HT-29 (cell line): ENCODE results near the gene KIAA0232. TPM values are rescaled to one million over a fixed set of nuclear protein-coding genes. Genes with fewer than 3 reads are reported as not detected.

Experiments
- DNase-seq: peaks from one replicate; pipeline ENCODE4 v3.0.0-alpha.2; 2015; ENCODE audit warnings: low spot score
- total RNA-seq: library from RNA; depleted of rRNA; stranded (reverse); fragments of >200 nt; shearing (Covaris generic); gene quantifications from 2 replicates; pipeline ENCODE4 v1.2.3, GENCODE V29; 2014

KIAA0232 gene
- total RNA-seq, 1 experiment from 2014 or later, result 6.0 TPM

DNA sequence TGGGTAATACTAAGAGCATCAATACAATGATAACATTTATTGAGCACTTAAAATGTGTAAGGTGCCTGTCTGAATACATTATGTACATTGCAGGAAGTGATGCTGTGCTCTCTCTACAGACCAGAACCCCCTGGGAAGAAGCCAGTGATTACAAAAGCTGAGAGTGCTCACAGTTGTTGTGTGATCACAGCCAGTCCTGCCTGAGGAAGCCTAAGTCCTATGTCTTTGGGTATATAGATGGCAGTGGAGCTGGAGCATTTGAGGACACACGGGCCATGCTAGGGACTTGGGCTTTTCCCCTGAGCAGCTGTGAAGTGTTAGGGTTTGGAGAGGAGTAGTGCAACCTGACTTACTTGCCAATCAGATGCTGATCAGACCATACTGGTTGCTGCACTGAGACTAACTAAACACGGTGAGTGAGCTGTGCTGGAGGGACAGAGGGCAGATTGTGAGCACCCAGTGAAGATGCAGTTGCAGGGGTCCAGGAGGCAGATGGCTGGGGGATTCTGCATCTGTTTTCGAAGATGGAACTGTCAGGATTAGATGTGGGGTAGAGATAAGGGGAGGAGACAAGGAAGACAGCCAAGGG lies 66.3 kb downstream of the KIAA0232 start:
- DNase-seq, result no peak

DNA sequence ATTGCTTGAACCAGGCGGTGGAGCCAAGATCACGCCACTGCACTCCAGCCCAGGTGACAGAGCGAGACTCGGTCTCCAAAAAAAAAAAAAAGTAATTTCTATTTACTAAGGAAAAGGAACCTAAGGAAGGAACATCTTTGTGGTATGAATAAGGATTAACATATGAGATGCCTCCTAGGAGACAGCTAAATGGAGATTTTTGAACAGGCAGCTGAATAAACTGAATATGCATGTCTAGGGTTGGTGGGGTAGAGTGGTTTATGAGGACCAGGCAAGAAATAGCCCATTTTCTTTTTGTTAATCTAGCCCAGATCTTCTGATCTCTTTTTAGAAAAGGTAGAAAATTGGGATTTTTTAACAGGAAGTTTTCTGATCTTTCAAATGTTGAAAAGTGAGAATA lies 67.2 kb downstream of the KIAA0232 start:
- DNase-seq, result no peak

DNA sequence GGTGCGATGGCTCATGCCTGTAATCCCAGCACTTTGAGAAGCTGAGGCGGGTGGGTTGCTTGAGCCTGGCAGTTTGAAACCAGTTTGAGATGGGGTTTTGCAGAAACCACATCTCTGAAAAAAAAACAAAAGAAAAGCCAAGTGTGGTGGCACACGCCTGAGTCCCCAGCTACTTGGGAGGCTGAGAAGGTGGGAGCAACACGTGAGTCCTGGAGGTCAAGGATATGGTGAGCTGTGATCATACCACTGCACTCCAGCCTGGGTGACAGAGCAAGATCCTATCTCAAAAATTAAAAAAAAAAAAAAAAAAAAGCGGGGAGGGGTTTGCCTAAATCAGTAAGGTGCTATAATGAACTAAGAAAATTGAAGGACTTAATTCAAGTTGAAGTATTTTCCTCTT lies 68.9 kb downstream of the KIAA0232 start:
- no peak for DNase-seq

DNA sequence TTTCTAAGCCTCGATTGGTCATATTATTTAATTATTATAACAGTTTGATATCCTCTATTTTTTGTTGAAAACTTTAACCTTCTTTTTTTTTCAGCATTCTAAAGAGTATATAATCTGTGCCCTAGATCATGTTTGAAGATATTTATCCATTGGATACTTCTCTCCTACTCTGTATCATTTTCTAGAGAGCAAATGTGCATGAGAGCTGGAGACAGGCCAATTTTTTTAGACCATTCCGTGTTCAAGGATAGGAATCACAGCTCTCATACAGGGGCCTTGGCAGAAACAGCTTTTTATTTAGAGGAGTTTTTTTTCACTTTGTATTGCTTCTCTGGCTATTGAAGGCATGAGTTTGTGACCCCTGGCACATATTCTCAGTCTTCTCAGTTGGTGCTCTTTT lies 69.4 kb downstream of the KIAA0232 start:
- DNase-seq, result no peak

DNA sequence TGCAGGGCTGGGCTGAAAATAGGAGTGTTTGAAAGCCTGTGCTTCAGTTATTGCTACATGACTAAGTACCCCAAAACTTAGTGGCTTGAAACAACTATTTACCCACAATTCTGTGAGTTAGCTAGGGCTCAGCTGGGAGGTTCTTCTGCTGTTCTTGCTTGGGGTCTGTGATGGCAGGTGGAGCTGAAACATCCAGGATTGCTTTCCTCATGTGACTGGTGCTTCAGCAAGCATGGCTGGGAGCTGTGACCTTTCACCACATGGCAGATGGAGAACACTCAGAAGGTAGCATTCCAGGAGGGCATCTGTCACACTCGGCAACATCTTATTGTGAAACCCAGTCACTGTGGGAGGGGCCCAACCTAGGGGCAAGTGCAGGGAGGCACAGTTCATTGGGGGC lies 70.1 kb downstream of the KIAA0232 start:
- DNase-seq, result no peak

DNA sequence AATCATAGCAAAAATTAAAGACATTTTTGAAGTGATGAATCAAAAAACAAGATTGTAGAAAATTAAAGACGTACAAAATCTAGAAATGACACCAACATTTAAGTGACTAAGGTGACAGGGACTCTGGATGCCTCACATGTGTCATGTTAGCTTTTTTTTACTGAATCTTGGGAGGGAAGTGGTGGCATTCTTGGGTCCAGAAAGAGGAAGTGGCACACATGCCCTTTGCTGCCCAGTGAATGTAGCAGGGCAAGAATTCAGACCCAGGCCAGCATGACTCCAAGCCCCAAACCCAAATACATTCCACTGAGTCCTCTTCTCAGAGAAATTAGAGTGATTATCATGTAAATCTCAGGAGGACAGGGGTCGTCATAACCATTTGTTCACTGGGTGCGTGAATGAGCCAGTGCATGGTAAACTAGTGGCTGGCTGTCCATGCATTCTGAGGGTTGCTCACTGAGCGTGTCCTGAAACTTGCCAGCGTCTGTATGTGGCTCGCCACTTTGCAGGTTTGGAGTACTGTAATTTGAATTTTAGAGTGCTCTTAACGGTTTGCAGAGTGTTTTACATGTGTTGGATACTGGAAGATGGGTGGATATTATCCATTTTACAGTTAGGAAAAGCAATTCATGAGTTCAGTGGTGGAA lies 71.7 kb downstream of the KIAA0232 start:
- no peak for DNase-seq

DNA sequence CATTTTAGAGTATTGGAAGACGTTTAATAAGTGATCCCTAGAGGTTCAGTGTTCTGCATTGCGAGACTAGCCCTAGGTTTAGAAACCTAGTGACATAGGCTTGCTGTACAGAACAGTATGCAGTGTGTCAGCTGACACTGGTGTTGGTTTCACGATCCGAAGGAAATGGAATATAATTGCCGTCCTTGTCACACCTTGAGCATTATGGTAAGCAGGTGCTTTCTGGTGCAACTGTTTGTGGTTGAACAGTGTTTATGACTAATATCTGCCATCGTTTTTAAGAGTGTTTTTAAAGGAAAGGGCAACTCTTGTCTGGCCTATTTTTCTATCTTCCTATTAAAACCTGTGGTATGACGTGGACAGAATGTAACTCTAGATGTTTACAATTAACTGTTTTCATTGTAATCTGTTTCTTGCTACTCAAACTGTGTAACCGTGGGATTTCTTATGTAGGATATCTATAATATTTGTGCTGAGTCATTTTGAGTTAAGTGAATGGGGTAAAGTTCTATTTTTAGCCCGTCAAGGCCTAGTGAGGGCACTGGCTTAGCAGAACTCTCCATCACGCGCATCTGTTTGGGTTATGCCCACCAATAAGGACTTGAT lies 73.3 kb downstream of the KIAA0232 start:
- DNase-seq, result peak; percentile 15

DNA sequence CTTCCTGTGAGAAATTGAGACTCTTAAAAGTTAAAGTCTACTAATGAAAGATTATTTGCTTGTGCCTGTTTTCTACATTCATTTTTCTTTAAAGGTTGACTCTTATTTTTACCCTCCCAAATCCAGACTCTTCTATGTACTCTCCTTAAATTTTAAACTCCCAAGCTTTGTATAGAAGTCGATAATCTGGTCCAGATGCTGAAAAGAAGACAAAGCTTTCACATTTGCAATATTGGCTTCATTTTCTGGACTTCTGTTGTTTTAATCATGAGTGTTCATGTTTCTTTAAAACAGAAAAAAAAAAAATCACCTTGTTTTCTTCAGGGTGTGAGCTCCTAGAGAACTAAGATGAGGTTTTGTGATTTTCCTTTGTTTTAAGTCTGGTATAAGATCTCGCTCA lies 73.9 kb downstream of the KIAA0232 start:
- no peak for DNase-seq

DNA sequence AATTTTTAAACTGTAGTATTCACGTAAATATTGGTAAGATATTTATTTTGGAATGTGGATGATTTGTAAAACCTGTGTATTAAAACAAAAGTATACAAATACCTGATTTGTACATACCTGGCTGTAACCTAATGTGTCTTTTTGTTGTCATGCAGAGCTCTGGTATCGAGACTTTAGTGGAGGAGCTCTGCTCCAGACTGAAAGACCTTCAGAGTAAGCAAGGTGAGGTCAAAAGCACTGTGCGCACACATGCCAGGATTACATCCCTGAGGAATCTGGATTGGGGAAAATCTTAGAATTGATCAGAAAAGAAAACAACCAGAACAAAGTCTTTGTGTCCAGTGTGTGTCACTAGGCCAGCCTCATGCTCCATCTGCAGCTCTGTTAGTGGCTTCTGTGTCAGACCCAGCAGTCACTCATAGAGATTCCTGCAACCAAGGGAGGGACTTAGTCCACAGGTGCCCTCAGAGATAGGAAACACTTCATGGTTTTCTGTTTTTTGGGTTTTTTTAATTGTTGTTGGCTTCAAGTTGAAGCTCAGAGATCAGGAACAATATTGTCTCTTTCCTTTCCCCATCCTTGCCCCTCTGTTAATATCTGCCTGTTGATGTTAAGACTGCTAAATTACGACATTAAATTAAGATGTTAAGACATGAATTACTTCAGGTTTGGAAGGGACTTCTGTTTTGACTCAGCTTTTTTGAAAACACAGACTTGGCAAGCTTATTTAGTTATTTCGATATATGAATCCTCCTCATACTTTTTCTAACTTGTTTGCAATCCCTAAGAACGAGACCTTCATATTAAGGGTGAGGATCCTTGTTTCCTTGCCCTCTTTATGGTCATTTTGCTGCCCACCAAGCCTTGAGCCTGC lies 74.7 kb downstream of the KIAA0232 start:
- DNase-seq, result no peak

DNA sequence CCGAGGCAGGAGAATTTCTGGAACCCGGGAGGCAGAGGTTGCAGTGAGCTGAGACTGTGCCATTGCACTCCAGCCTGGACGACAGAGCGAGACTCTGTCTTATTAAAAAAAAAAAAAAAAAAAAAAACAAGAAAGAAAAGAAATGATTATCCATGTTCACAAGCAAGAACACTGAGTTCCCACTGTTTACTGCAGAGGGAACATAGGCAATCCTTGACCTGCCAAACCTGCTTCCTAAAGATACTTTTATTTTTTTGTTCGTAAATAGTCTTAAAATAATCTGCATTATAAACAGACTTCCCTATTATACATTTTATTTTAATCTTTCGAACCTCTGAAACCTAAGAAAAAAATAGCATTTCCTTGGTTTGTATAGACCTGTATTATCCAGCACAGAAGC lies 76.5 kb downstream of the KIAA0232 start:
- DNase-seq, result no peak

DNA sequence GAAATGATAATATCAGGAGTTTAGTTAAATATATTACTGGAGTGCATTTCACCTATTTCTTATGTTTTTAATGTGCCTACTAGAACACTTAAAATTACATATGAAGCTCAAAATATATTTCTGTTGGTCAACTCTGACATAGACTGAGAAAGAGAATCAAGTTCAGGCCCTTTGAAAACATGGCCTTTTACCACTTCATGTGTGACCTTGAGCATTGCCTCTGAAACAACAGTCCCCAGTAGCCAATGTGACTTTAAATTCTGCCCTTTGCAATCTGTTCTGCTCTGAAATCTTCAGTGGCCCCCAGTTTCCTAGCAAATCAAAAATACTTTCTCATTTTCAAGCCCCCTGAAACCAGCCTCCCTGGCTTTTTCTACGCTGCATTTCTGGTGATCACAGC lies 77.0 kb downstream of the KIAA0232 start:
- DNase-seq, result no peak

DNA sequence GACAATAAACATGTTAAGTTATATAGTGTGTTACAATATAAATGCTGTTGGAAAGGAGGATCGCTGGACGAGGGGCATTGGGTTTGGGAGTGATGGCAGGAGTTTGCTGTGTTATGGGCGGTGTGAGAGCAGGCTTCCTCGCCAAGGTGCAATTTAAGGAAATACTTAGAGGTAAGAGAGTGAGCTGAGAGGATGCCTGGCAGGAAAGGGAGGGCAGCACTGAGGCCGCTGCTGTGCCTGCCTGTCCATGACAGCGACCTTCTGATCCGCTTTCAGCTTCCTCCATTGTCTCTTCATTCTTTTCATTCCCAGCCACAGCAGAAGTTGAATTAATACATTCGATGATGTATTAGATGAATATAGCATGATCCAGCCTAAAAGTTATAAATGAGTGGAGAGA lies 85.9 kb downstream of the KIAA0232 start:
- DNase-seq, result no peak

DNA sequence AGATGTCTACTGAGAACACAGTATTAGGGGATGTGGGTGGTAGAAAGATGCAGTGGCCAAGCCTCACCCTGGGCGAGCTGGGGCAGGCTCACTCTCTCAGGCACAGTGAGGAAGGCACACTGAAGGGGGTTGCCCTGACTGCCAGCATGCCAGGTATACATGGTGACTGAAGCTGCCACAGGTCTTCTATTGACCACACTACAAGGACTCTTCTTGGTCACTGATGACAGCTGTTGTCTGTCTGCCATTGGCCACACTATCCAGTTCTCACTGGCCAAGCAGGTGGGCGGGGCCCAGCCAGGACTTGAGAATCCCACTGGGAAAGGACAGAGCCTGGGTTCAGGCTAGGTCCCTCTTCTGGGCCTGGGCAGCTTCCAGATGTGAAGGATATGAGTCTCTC lies 87.4 kb downstream of the KIAA0232 start:
- DNase-seq, result no peak

DNA sequence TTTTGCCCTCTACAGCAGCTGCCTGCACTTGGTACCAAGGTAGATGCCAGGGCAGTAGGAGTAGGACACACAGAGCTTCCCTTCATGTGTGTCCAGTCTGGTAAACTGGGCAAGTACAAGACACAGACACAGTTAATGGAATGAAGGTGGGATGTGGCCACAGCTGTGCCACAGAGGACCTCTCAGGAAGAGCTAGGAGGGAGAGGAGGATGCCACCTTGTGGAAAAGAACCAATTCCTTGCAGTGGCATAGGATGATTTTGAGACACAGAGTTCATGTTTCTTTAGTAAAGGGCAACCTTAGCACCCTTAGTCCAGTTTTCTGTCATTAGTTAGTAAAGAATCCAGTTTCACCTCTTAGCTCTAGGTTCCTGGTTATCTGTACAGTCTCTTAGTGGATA lies 90.8 kb downstream of the KIAA0232 start:
- peak; percentile 46 for DNase-seq

DNA sequence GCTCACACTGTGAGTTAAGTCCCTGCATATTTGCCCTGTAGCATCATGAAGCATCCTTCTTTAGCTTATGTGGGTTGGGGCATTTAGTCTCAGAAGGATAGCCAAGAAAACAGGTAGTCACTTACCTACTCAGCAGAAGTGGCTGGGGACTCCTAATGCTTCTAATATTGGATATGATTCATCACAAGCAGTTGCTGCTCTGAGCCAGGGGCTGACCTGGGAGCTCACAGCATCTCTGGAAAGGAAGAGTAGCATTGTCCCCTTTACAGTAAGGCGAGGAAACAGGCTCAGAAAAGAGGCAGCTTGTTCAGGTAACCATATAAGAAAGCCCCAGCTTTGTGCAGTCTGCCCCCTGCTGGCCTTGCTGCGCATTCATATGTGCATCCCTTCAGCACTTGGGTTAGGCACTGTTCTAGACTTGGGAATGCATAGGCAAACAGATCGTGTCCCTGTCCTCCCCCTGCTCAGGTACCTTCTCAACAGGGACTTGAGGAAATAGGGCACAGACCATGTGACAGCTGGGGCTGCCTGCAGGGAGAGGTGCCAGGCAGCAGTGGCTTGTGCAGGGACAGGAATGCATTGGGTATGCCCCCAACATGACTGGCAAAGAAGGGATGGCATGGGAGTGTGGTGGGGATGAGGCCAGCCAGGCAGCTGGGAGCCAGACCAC lies 91.4 kb downstream of the KIAA0232 start:
- peak; percentile 81 for DNase-seq

DNA sequence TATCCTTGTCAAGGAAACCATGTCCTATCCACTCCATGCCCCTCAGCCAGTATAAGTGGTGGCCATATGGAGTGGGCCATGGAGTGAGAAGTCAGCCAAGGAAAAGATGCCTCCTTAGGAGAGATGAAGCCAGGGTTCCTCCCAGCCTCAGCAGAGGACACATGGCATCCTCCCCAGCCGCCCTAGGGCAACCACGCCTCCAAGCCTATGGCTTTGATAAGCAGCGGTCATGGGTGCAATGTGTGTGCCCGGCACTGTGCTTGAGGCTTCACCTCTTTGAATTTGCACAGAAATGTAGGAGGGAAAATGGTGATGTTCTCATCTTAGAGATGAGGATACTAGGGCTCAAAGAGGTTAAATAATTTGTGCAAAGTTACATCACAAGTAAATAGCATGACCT lies 92.5 kb downstream of the KIAA0232 start:
- DNase-seq, result no peak

DNA sequence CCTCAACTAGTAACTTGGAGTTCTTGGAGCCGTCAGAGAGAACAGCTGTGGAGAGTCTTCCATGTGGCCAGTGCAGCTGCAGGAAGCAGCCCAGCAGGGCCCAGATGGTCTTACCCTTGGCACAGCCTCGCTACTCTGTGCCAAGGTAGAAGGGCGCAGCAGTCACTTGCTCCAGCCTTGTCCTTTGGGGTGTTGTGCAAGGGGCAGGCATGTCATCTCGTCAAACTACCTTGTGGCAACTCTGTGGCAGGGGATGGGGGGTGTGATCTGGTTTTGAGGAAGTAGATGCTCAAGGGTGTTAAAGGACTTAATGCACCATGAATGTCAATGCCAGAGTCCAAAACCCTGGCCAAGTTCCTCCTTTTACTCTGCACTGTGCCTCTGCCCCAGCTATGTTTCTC lies 92.9 kb downstream of the KIAA0232 start:
- no peak for DNase-seq

DNA sequence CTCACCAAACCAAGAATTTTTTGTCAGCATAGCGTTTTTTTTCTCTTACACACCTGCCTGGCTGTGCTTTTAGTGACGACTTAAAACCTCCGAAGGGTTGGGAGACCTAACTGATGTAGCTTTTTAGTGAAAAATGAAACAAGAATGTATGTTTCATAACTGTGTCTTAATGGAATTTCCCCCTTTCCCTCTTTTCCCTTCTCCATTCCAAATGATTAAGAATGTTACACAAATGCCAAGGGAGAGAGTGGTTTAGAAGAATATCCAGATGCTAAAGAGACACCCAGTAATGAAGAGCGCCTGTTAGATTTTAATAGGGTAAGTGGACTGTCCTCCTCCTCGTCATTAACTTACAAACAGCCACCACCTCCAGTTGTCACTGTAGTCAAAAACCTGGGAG lies 93.9 kb downstream of the KIAA0232 start:
- DNase-seq, result no peak

DNA sequence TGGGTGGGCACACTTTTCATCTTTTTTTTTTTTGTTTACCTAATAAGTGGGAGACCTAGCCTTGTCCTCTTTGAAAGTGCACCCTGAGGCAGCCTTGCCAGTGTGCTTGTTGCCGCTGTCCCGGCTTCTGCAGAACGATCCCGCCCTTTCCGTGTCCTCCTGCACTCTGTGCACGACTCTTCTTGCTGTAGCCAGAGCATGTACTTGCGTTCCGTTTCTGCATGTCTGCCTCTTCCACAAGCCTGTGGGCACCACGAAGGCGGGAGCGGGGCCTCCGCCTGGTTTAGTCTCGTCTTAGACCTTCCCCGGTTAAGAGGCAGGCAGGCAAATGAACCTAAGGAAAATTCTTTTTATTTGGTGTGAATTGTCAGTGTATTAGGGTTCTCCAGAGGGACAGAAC lies 94.5 kb downstream of the KIAA0232 start:
- no peak for DNase-seq

DNA sequence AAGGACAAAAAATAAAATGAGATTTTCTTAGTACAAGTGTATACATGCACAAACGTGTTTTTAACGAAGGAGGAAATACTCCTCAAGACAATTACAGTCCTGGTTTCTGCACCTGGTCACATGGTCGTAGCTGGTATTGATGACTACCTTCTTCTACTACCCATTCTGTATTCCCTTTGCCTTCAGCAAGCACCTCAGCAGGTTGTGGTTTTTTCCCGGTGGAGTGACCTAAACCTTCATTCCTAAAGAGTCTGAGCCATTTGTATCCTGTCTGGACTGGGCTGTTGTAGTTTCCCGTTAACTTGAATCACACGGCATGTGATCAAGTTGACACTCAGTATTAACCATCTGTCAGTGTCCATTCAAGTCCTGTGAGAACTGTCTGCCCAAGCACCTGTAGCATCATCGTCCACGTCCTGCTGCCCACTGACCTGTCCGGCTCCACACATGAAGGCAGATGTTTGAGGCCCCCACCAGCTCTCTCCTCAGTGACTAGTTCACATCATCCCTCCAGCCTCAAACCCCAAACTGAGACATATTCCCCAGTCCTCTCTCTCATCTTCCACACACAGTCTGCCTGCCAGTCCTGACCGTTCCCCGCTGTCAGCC lies 96.0 kb downstream of the KIAA0232 start:
- DNase-seq, result no peak

DNA sequence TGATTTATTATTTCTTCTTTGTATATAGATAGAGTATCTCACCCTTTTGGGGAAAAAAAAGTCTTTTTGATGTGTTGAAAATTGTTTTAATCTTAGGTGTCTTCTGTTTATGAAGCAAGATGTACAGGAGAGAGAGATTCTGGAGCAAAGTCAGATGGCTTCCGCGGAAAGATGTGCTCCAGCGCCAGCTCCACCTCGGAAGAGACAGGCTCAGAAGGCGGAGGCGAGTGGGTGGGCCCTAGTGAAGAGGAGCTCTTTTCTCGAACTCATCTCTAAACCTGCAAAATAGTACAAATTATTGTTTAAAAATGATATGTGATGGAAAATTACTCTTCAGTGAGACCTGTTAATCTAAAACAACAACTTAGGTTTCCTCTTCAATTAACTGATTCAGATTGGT lies 98.2 kb downstream of the KIAA0232 start:
- no peak for DNase-seq
